Peyer's patch (tissue), 4 donors: ENCODE data around the gene PIWIL4.

Experiments used
- POLR2A ChIP-seq, 2 donors: fragments of 450-650 bp; IDR thresholded peaks; one replicate each; pipeline ENCODE4 v1.5.1; 2017; ENCODE audit warnings: antibody characterized with exemption in 2 of 2, mild to moderate bottlenecking in 2 of 2, moderate library complexity in 2 of 2
- TF ChIP-seq, protein P1 (sequence below), 6 experiments: fragments of 450-650 bp in 4 of 6; fragments of 200-600 bp in 2 of 6; sonication (generic) in 1 of 6; IDR thresholded peaks; one replicate each; pipeline ENCODE4 v1.5.1; 2017 to 2019; ENCODE audit warnings: antibody characterized with exemption in 6 of 6, mild to moderate bottlenecking in 3 of 6, moderate library complexity in 1 of 6

DNA sequence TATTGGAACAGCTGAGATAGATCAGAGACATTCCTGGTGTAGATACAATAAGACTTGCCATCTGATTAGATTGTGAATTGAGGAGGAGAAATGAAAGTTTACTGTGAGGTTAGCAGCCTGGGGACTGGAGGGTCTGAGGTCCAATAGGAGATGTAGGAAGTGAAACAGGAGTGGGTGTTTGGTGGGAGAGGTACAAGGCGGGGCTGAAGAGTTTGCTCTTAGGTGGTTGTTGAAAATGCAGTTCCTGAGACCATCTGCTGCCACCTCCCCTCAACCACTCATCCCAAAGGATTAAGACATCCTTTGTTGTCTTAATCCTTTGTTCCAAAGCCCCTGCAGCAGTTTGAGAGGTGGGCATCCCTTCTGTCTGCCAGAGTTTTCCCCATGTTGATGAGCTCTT, 14.8 kb downstream of the PIWIL4 start:
- TF ChIP-seq, protein P1, sequence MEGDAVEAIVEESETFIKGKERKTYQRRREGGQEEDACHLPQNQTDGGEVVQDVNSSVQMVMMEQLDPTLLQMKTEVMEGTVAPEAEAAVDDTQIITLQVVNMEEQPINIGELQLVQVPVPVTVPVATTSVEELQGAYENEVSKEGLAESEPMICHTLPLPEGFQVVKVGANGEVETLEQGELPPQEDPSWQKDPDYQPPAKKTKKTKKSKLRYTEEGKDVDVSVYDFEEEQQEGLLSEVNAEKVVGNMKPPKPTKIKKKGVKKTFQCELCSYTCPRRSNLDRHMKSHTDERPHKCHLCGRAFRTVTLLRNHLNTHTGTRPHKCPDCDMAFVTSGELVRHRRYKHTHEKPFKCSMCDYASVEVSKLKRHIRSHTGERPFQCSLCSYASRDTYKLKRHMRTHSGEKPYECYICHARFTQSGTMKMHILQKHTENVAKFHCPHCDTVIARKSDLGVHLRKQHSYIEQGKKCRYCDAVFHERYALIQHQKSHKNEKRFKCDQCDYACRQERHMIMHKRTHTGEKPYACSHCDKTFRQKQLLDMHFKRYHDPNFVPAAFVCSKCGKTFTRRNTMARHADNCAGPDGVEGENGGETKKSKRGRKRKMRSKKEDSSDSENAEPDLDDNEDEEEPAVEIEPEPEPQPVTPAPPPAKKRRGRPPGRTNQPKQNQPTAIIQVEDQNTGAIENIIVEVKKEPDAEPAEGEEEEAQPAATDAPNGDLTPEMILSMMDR (IDR thresholded peaks at IDR 0.05), result no peak
- TF ChIP-seq POLR2A (IDR thresholded peaks at IDR 0.05), result no peak
